ENCODE results near the gene MTFR2.
"Not testable (repeated sequence)": the region's sequence is repeated elsewhere in the genome, so short reads cannot be mapped to it uniquely, and the experiment has no call there.

Gene MTFR2

DNA sequence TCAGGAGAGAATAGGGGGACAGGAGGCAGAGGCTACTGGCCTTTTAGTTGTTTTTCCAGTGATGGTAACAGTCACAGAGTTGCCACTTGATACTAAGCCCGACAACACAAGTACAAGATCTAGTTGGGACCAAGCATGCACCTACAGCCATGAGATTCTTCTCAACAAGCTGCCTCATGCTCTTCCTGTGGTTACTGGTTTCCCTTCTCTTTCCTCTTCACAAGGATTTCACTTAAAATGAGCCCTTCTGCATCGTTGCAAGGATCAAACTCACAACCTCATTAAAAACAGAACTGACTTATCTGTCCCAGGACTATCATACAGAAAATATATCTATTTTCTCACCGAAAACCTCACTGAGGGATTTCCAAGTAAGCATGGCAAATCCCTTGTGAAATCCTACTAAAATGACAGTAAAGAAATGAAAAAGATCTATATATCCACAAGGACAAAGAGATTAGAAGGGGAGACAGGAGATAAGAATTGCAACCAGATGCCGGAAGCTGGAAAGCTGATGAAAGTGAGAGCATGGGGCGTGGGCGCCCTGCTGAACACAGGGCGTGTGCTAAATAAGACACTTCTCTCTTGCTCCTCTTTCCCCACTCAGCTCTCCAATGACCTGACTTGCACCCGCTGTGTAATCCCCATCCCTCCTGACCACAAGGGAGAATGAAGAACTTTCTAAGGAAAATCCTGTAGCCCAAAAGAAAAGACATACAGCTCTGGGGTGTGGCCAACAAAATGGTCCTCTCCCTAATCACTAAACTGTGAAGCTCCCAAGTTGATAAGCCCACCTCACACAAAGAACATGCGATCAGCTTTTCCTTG is 13.4 kb downstream of the MTFR2 start:
- peaks cover 0 to 9% (median 2%) of the 10 kb centered on the region in 5 donors for H3K4me1 ChIP-seq (ENCODE audit: control insufficient read depth in 5 of 5, insufficient read depth in 5 of 5, low read length in 5 of 5)
- H3K36me3 ChIP-seq (ENCODE audit: control insufficient read depth in 5 of 5, insufficient read depth in 5 of 5, low read length in 5 of 5): no peaks in the 10 kb centered on the region
- no peak overlapping the region for H3K4me3 ChIP-seq (ENCODE audit: low read depth in 1 of 5, low read length in 5 of 5)
- H3K9me3 ChIP-seq (ENCODE audit: control insufficient read depth in 5 of 5, low read length in 5 of 5): no peaks in the 10 kb centered on the region
- H3K27me3 ChIP-seq (ENCODE audit: control insufficient read depth in 5 of 5, insufficient read depth in 4 of 5, low read length in 5 of 5): no peaks in the 10 kb centered on the region
- H3K9ac ChIP-seq (ENCODE audit: low read length in 5 of 5): no peak overlapping the region
- no peak overlapping the region for H3K27ac ChIP-seq (ENCODE audit: low read depth, low read length)

GRCh38 chr6:136235233-136235564 is 14.9 kb downstream of the MTFR2 start:
- no peak overlapping the region for H3K4me3 ChIP-seq (ENCODE audit: low read depth in 1 of 5, low read length in 5 of 5)
- H3K36me3 ChIP-seq (ENCODE audit: control insufficient read depth in 5 of 5, insufficient read depth in 5 of 5, low read length in 5 of 5): no peaks in the 10 kb centered on the region
- no peak overlapping the region for H3K27ac ChIP-seq (ENCODE audit: low read depth, low read length)
- no peak overlapping the region for H3K9ac ChIP-seq (ENCODE audit: low read length in 5 of 5)
- H3K4me1 ChIP-seq (ENCODE audit: control insufficient read depth in 5 of 5, insufficient read depth in 5 of 5, low read length in 5 of 5): peaks cover 0 to 9% (median 2%) of the 10 kb centered on the region in 5 donors
- no peaks in the 10 kb centered on the region for H3K27me3 ChIP-seq (ENCODE audit: control insufficient read depth in 5 of 5, insufficient read depth in 4 of 5, low read length in 5 of 5)
- no peaks in the 10 kb centered on the region for H3K9me3 ChIP-seq (ENCODE audit: control insufficient read depth in 5 of 5, low read length in 5 of 5)

GRCh38 chr6:136232701-136233100 is 17.4 kb downstream of the MTFR2 start:
- Histone ChIP-seq H3K36me3 (ENCODE audit: control insufficient read depth in 5 of 5, insufficient read depth in 5 of 5, low read length in 5 of 5) (no peaks in the 10 kb centered on the region), H3K27me3 (ENCODE audit: control insufficient read depth in 5 of 5, insufficient read depth in 4 of 5, low read length in 5 of 5) (no peaks in the 10 kb centered on the region), H3K9ac (ENCODE audit: low read length in 5 of 5) (no peak overlapping the region), H3K4me1 (ENCODE audit: control insufficient read depth in 5 of 5, insufficient read depth in 5 of 5, low read length in 5 of 5) (peaks cover 0 to 9% (median 2%) of the 10 kb centered on the region in 5 donors), H3K9me3 (ENCODE audit: control insufficient read depth in 5 of 5, low read length in 5 of 5) (no peaks in the 10 kb centered on the region), H3K27ac (ENCODE audit: low read depth, low read length) (no peak overlapping the region), H3K4me3 (ENCODE audit: low read depth in 1 of 5, low read length in 5 of 5) (no peak overlapping the region)

DNA sequence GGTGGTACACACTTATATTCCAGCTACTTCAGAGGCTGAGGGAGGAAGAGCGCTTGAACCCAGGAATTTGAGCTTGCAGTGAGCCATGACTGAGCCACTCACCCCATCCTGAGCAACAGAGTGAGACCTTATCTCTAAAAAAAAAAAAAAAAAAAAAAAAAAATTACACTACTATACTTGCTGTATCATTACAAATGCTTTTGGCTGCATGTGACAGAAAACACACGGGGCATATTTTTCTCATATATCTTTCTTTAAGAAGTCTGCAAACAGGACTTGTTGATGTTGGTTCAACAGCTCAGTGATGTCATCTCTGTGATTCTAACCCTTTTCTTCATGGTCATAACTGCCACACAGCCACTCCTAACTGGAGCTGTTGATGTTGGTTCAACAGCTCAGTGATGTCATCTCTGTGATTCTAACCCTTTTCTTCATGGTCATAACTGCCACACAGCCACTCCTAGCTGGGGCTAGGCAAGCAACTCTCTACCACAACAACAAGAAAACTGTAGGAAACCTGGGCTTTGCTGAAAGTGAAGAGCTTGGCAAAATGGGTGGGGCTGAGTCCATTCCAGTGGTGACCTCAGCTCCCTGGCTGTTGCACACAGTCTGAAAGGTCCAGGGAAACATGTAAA is 19.8 kb downstream of the MTFR2 start:
- H3K4me3 ChIP-seq (ENCODE audit: low read depth in 1 of 5, low read length in 5 of 5): no peak overlapping the region
- no peak overlapping the region for H3K9ac ChIP-seq (ENCODE audit: low read length in 5 of 5)
- no peak overlapping the region for H3K27ac ChIP-seq (ENCODE audit: low read depth, low read length)
- H3K36me3 ChIP-seq (ENCODE audit: control insufficient read depth in 5 of 5, insufficient read depth in 5 of 5, low read length in 5 of 5): no peaks in the 10 kb centered on the region
- no peaks in the 10 kb centered on the region for H3K27me3 ChIP-seq (ENCODE audit: control insufficient read depth in 5 of 5, insufficient read depth in 4 of 5, low read length in 5 of 5)
- no peaks in the 10 kb centered on the region for H3K9me3 ChIP-seq (ENCODE audit: control insufficient read depth in 5 of 5, low read length in 5 of 5)
- H3K4me1 ChIP-seq (ENCODE audit: control insufficient read depth in 5 of 5, insufficient read depth in 5 of 5, low read length in 5 of 5): peaks cover 0 to 10% (median 8%) of the 10 kb centered on the region in 5 donors

DNA sequence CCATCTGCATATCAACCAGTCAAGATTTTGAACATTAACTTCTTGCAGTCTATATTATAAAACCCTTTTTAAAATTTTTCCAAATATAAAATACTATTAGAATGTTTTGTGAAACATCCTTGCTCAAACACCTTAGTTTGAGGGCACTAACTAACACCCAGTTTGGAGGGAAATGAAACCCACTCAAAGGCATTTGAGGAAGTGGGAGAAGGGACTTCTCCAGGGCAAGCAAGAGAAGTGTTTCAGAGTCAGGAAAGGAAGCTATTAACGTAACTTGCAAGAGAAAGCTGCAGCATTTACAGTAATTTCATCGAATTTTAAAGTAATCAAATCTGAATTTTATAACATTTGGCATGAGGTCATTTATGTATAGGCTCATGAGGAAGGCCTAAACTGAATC is 21.3 kb downstream of the MTFR2 start:
- Histone ChIP-seq H3K27ac (ENCODE audit: low read depth, low read length) (no peak overlapping the region), H3K4me1 (ENCODE audit: control insufficient read depth in 5 of 5, insufficient read depth in 5 of 5, low read length in 5 of 5) (peaks cover 0 to 10% (median 8%) of the 10 kb centered on the region in 5 donors), H3K9ac (ENCODE audit: low read length in 5 of 5) (no peak overlapping the region), H3K27me3 (ENCODE audit: control insufficient read depth in 5 of 5, insufficient read depth in 4 of 5, low read length in 5 of 5) (no peaks in the 10 kb centered on the region), H3K9me3 (ENCODE audit: control insufficient read depth in 5 of 5, low read length in 5 of 5) (no peaks in the 10 kb centered on the region), H3K36me3 (ENCODE audit: control insufficient read depth in 5 of 5, insufficient read depth in 5 of 5, low read length in 5 of 5) (no peaks in the 10 kb centered on the region), H3K4me3 (ENCODE audit: low read depth in 1 of 5, low read length in 5 of 5) (no peak overlapping the region)

DNA sequence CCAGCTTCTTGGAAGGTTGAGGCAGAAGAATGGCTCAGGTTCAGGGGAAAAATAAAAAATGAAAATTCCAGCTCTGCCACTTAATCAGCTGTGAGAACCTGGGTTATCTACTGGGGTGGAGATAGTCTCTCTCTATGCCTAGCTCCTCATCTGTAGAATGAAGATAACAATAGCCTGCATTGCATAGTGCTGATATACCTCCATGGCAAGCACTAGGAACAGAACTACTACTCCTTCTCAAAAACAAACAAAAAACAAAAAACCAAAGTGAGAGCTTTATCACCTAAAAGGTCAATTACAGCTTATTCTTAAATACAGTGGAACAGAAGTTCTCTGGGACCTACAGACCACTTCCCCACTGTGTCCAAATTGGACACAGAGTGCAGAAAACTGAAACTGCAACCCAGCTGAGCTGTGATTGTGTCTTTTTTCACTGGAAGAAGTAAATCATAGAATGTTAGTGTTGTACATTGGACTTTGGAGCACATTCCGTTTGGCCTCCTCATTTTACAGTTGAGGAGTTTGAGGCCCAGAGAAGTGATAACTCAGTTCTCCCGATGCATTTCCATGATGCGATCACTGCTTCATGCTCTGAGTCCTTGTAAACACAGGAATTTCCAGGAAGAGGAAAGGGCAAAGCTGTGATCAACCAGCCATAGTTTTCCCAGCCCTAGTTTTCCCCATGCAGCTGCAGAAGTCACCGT is 23.3 kb downstream of the MTFR2 start:
- Histone ChIP-seq H3K27me3 (ENCODE audit: control insufficient read depth in 5 of 5, insufficient read depth in 4 of 5, low read length in 5 of 5) (no peaks in the 10 kb centered on the region), H3K4me1 (ENCODE audit: control insufficient read depth in 5 of 5, insufficient read depth in 5 of 5, low read length in 5 of 5) (peaks cover 0 to 10% (median 8%) of the 10 kb centered on the region in 5 donors), H3K4me3 (ENCODE audit: low read depth in 1 of 5, low read length in 5 of 5) (peak overlapping the region; percentile 41 to 56 (median 53)), H3K9me3 (ENCODE audit: control insufficient read depth in 5 of 5, low read length in 5 of 5) (no peaks in the 10 kb centered on the region), H3K27ac (ENCODE audit: low read depth, low read length) (no peak overlapping the region), H3K9ac (ENCODE audit: low read length in 5 of 5) (peak overlapping the region in 4 of 5 donors; percentile 33 to 63 (median 47)), H3K36me3 (ENCODE audit: control insufficient read depth in 5 of 5, insufficient read depth in 5 of 5, low read length in 5 of 5) (no peaks in the 10 kb centered on the region)

GRCh38 chr6:136226027-136226673 is 24.0 kb downstream of the MTFR2 start:
- Histone ChIP-seq H3K9ac (ENCODE audit: low read length in 5 of 5) (peak overlapping the region; percentile 33 to 63 (median 48)), H3K36me3 (ENCODE audit: control insufficient read depth in 5 of 5, insufficient read depth in 5 of 5, low read length in 5 of 5) (no peaks in the 10 kb centered on the region), H3K4me3 (ENCODE audit: low read depth in 1 of 5, low read length in 5 of 5) (peak overlapping the region; percentile 41 to 56 (median 53)), H3K27ac (ENCODE audit: low read depth, low read length) (peak overlapping the region; percentile 46), H3K4me1 (ENCODE audit: control insufficient read depth in 5 of 5, insufficient read depth in 5 of 5, low read length in 5 of 5) (peaks cover 0 to 10% (median 8%) of the 10 kb centered on the region in 5 donors), H3K27me3 (ENCODE audit: control insufficient read depth in 5 of 5, insufficient read depth in 4 of 5, low read length in 5 of 5) (no peaks in the 10 kb centered on the region), H3K9me3 (ENCODE audit: control insufficient read depth in 5 of 5, low read length in 5 of 5) (no peaks in the 10 kb centered on the region)

- Histone ChIP-seq H3K36me3 (ENCODE audit: control insufficient read depth in 5 of 5, insufficient read depth in 5 of 5, low read length in 5 of 5) (no peaks in the 10 kb centered on the region), H3K9me3 (ENCODE audit: control insufficient read depth in 5 of 5, low read length in 5 of 5) (no peaks in the 10 kb centered on the region), H3K9ac (ENCODE audit: low read length in 5 of 5) (no peak overlapping the region), H3K4me1 (ENCODE audit: control insufficient read depth in 5 of 5, insufficient read depth in 5 of 5, low read length in 5 of 5) (peaks cover 0 to 10% (median 8%) of the 10 kb centered on the region in 5 donors), H3K4me3 (ENCODE audit: low read depth in 1 of 5, low read length in 5 of 5) (no peak overlapping the region), H3K27ac (ENCODE audit: low read depth, low read length) (no peak overlapping the region), H3K27me3 (ENCODE audit: control insufficient read depth in 5 of 5, insufficient read depth in 4 of 5, low read length in 5 of 5) (no peaks in the 10 kb centered on the region)
Measured at GRCh38 chr6:136225496-136225895, 24.6 kb downstream of the MTFR2 start.

DNA sequence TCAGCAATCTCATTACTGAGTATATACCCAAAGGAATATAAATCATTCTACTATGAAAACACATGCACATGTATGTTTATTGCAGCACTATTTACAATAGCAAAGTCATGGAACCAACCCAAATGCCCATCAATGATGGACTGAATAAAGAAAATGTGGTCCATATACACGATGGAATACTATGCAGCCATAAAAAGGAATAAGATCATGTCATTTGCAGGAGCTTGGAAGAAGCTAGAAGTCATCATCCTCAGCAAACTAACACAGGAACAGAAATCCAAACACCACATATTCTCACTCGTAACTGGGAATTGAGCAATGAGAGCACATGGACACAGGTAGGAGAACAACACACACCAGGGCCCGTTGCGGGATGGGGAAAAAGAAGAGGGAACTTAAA is 25.1 kb downstream of the MTFR2 start:
- H3K27ac ChIP-seq (ENCODE audit: low read depth, low read length); H3K4me3 ChIP-seq (ENCODE audit: low read depth in 1 of 5, low read length in 5 of 5): not testable (repeated sequence)

More for the DNA sequence above, 25.1 kb downstream of the MTFR2 start:
- not testable (repeated sequence) for H3K9me3 ChIP-seq (ENCODE audit: control insufficient read depth in 5 of 5, low read length in 5 of 5); H3K27me3 ChIP-seq (ENCODE audit: control insufficient read depth in 5 of 5, insufficient read depth in 4 of 5, low read length in 5 of 5); H3K9ac ChIP-seq (ENCODE audit: low read length in 5 of 5); H3K36me3 ChIP-seq (ENCODE audit: control insufficient read depth in 5 of 5, insufficient read depth in 5 of 5, low read length in 5 of 5); H3K4me1 ChIP-seq (ENCODE audit: control insufficient read depth in 5 of 5, insufficient read depth in 5 of 5, low read length in 5 of 5)

Data from subcutaneous abdominal adipose tissue (tissue), 5 donors.